WTC11 (cell line): ENCODE results near the gene MAX.

ENCODE experiments used
- PRRX2 ChIP-seq: fragments of 250-450 bp; sonication (Bioruptor Pico); IDR thresholded peaks from 2 replicates; pipeline ENCODE4 v1.8.0; 2021; ENCODE audit warnings: mild to moderate bottlenecking
- ZNF138 ChIP-seq: sonication (generic); formaldehyde crosslinking; conservative IDR thresholded peaks from 2 replicates; pipeline ENCODE4 v1.8.1; 2022; ENCODE audit warnings: mild to moderate bottlenecking, moderate library complexity, missing genetic modification reagents
- TF ChIP-seq, protein P1 (sequence below): fragments of 200-600 bp; IDR thresholded peaks from 2 replicates; pipeline ENCODE4 v1.8.0; 2022; ENCODE audit warnings: antibody characterized with exemption
- TF ChIP-seq, protein P2 (sequence below): sonication (generic); formaldehyde crosslinking; IDR thresholded peaks from 2 replicates; pipeline ENCODE4 v1.8.1; 2023; ENCODE audit warnings: mild to moderate bottlenecking, missing genetic modification reagents, borderline replicate concordance
- TF ChIP-seq, protein P3 (sequence below): sonication (generic); formaldehyde crosslinking; conservative IDR thresholded peaks from 2 replicates; pipeline ENCODE4 v1.8.1; 2022; ENCODE audit warnings: mild to moderate bottlenecking, missing genetic modification reagents
- TF ChIP-seq, protein P4 (sequence below): sonication (generic); formaldehyde crosslinking; IDR thresholded peaks from 2 replicates; pipeline ENCODE4 v1.8.0; 2022; ENCODE audit warnings: mild to moderate bottlenecking, missing genetic modification reagents

DNA sequence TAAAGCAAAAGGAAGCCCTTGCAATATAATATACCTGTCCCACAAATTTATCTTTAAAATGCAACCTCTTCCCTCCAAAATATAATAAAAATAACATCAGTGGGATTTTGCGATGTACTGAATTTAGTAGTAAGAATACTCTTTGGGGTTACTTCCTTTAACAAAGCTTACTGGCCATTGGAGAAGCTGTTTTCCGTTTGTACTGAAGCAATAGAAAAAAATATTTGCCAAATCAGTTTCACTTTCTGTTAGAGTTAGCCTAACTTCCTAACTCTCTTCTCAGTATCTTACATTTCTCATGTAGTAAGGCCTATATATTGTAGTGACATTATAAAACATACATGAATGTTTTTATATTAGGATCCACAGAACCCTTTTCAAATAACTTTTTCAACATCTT, 3.7 kb downstream of the MAX start:
- TF ChIP-seq, protein P1, sequence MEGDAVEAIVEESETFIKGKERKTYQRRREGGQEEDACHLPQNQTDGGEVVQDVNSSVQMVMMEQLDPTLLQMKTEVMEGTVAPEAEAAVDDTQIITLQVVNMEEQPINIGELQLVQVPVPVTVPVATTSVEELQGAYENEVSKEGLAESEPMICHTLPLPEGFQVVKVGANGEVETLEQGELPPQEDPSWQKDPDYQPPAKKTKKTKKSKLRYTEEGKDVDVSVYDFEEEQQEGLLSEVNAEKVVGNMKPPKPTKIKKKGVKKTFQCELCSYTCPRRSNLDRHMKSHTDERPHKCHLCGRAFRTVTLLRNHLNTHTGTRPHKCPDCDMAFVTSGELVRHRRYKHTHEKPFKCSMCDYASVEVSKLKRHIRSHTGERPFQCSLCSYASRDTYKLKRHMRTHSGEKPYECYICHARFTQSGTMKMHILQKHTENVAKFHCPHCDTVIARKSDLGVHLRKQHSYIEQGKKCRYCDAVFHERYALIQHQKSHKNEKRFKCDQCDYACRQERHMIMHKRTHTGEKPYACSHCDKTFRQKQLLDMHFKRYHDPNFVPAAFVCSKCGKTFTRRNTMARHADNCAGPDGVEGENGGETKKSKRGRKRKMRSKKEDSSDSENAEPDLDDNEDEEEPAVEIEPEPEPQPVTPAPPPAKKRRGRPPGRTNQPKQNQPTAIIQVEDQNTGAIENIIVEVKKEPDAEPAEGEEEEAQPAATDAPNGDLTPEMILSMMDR = no peak
- TF ChIP-seq, protein P2, sequence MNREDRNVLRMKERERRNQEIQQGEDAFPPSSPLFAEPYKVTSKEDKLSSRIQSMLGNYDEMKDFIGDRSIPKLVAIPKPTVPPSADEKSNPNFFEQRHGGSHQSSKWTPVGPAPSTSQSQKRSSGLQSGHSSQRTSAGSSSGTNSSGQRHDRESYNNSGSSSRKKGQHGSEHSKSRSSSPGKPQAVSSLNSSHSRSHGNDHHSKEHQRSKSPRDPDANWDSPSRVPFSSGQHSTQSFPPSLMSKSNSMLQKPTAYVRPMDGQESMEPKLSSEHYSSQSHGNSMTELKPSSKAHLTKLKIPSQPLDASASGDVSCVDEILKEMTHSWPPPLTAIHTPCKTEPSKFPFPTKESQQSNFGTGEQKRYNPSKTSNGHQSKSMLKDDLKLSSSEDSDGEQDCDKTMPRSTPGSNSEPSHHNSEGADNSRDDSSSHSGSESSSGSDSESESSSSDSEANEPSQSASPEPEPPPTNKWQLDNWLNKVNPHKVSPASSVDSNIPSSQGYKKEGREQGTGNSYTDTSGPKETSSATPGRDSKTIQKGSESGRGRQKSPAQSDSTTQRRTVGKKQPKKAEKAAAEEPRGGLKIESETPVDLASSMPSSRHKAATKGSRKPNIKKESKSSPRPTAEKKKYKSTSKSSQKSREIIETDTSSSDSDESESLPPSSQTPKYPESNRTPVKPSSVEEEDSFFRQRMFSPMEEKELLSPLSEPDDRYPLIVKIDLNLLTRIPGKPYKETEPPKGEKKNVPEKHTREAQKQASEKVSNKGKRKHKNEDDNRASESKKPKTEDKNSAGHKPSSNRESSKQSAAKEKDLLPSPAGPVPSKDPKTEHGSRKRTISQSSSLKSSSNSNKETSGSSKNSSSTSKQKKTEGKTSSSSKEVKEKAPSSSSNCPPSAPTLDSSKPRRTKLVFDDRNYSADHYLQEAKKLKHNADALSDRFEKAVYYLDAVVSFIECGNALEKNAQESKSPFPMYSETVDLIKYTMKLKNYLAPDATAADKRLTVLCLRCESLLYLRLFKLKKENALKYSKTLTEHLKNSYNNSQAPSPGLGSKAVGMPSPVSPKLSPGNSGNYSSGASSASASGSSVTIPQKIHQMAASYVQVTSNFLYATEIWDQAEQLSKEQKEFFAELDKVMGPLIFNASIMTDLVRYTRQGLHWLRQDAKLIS (CRISPR knock-in tag) = no peak
- TF ChIP-seq ZNF138 (CRISPR knock-in tag) (no peak), PRRX2 (no peak)
- TF ChIP-seq, protein P3, sequence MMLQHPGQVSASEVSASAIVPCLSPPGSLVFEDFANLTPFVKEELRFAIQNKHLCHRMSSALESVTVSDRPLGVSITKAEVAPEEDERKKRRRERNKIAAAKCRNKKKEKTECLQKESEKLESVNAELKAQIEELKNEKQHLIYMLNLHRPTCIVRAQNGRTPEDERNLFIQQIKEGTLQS (CRISPR knock-in tag) = no peak
- TF ChIP-seq, protein P4, sequence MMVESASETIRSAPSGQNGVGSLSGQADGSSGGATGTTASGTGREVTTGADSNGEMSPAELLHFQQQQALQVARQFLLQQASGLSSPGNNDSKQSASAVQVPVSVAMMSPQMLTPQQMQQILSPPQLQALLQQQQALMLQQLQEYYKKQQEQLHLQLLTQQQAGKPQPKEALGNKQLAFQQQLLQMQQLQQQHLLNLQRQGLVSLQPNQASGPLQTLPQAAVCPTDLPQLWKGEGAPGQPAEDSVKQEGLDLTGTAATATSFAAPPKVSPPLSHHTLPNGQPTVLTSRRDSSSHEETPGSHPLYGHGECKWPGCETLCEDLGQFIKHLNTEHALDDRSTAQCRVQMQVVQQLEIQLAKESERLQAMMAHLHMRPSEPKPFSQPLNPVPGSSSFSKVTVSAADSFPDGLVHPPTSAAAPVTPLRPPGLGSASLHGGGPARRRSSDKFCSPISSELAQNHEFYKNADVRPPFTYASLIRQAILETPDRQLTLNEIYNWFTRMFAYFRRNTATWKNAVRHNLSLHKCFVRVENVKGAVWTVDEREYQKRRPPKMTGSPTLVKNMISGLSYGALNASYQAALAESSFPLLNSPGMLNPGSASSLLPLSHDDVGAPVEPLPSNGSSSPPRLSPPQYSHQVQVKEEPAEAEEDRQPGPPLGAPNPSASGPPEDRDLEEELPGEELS = no peak
